Smooth muscle cell (in vitro differentiated cells): ENCODE results near the gene HGFAC. TPM values are rescaled to one million over a fixed set of nuclear protein-coding genes. Genes with fewer than 3 reads are reported as not detected.

Source experiments
- DNase-seq: peaks from one replicate; lab custom pipeline; 2025; ENCODE audit not compliant: unreplicated experiment; lab: John Stamatoyannopoulos, UW
- H2AFZ ChIP-seq: fragments of 200-600 bp; sonication (generic); 2 replicates; pipeline ENCODE4 v1.6.0; 2016; ENCODE audit warnings: antibody characterized with exemption, low read depth, mild to moderate bottlenecking
- H3F3A ChIP-seq: fragments of 200-600 bp; sonication (generic); 2 replicates; pipeline ENCODE4 v1.6.0; 2017; ENCODE audit warnings: antibody characterized with exemption, low read depth
- H3K27ac ChIP-seq: fragments of 200-600 bp; sonication (generic); 2 replicates; pipeline ENCODE4 v1.5.1; 2016; ENCODE audit warnings: low read depth, mild to moderate bottlenecking
- H3K27me3 ChIP-seq: fragments of 200-600 bp; sonication (generic); 2 replicates; pipeline ENCODE4 v1.6.1; 2016; ENCODE audit warnings: low read depth, mild to moderate bottlenecking
- H3K36me3 ChIP-seq: fragments of 200-600 bp; sonication (generic); 2 replicates; pipeline ENCODE4 v1.5.1; 2016; ENCODE audit warnings: low read depth
- H3K4me1 ChIP-seq: fragments of 200-600 bp; sonication (generic); 2 replicates; pipeline ENCODE4 v1.5.1; 2016; ENCODE audit warnings: low read depth
- H3K4me2 ChIP-seq: fragments of 200-600 bp; sonication (generic); 2 replicates; pipeline ENCODE4 v1.6.0; 2016; ENCODE audit warnings: mild to moderate bottlenecking
- H3K4me3 ChIP-seq: fragments of 200-600 bp; sonication (generic); 2 replicates; pipeline ENCODE4 v1.5.1; 2016; ENCODE audit warnings: mild to moderate bottlenecking
- H3K79me2 ChIP-seq: fragments of 200-600 bp; sonication (generic); 2 replicates; pipeline ENCODE4 v1.6.0; 2016; ENCODE audit warnings: low read depth, mild to moderate bottlenecking
- H3K9ac ChIP-seq: fragments of 200-600 bp; sonication (generic); 2 replicates; pipeline ENCODE4 v1.6.0; 2016; ENCODE audit warnings: low read depth
- H3K9me3 ChIP-seq: fragments of 200-600 bp; sonication (generic); replicated peaks from 2 replicates; pipeline ENCODE4 v1.5.1; 2016; ENCODE audit warnings: low read depth
- H4K20me1 ChIP-seq: fragments of 200-600 bp; sonication (generic); 2 replicates; pipeline ENCODE4 v1.6.0; 2016; ENCODE audit warnings: low read depth
- CTCF ChIP-seq: fragments of 200-600 bp; sonication (generic); IDR thresholded peaks from 2 replicates; pipeline ENCODE4 v1.5.1; 2017; ENCODE audit warnings: borderline replicate concordance, mild to moderate bottlenecking, antibody characterized with exemption; ENCODE audit not compliant: insufficient read depth, poor library complexity, severe bottlenecking
- WGBS: methylation state at CpG from one replicate; pipeline ENCODE4 v1.1.7; 2016; ENCODE audit warnings: low lambda C conversion rate; 5-methylcytosine and 5-hydroxymethylcytosine counted together
- polyA plus RNA-seq: library from polyadenylated mRNA; unstranded; fragments of >200 nt; fragmentation: Nextera tagmentation; extraction: Ambion mirVana; gene quantifications from 2 replicates; pipeline ENCODE4 v1.2.1, GENCODE V29; 2016
- total RNA-seq: library from RNA; depleted of rRNA; stranded (reverse); fragments of >200 nt; gene quantifications from 2 replicates; pipeline ENCODE4 v1.2.3, GENCODE V29; 2014

Gene HGFAC
- total and polyA plus RNA-seq, 2 experiments from 2014 or later = 0.58 TPM; not detected in 1

- DNase-seq = no peak
- Histone ChIP-seq H3K4me1 (no peaks in the 10 kb centered on the region), H3K27me3 (no peaks in the 10 kb centered on the region), H3K79me2 (no peaks in the 10 kb centered on the region), H3F3A (no peaks in the 10 kb centered on the region), H3K4me3 (no peak overlapping the region), H3K36me3 (no peaks in the 10 kb centered on the region), H3K4me2 (no peak overlapping the region), H3K9me3 (no peaks in the 10 kb centered on the region), H4K20me1 (peaks cover 6% of the 10 kb centered on the region), H2AFZ (no peak overlapping the region), H3K27ac (no peak overlapping the region), H3K9ac (no peak overlapping the region)
- 88% methylated on average over 15 of the region's 15 CpGs for WGBS
- TF ChIP-seq CTCF = no peak
These were observed 21.7 kb upstream of the HGFAC start for GRCh38 chr4:3419836-3420605.

GRCh38 chr4:3420606-3420955 is 21.2 kb upstream of the HGFAC start:
- no peaks in the 10 kb centered on the region for H3K79me2 ChIP-seq
- H2AFZ ChIP-seq = no peak overlapping the region
- no peaks in the 10 kb centered on the region for H3K9me3 ChIP-seq
- peaks cover 6% of the 10 kb centered on the region for H4K20me1 ChIP-seq
- WGBS = 83% methylated on average over 12 of the region's 12 CpGs
- no peak overlapping the region for H3K9ac ChIP-seq
- TF ChIP-seq CTCF = no peak
- H3K36me3 ChIP-seq = no peaks in the 10 kb centered on the region
- H3F3A ChIP-seq = no peaks in the 10 kb centered on the region
- H3K27ac ChIP-seq = no peak overlapping the region
- H3K4me3 ChIP-seq = no peak overlapping the region
- no peak for DNase-seq
- no peaks in the 10 kb centered on the region for H3K27me3 ChIP-seq
- no peak overlapping the region for H3K4me2 ChIP-seq
- H3K4me1 ChIP-seq = no peaks in the 10 kb centered on the region

GRCh38 chr4:3420956-3421355 is 20.8 kb upstream of the HGFAC start:
- H3K27me3 ChIP-seq = no peaks in the 10 kb centered on the region
- H3K9ac ChIP-seq = no peak overlapping the region
- H4K20me1 ChIP-seq = peaks cover 6% of the 10 kb centered on the region
- no peak overlapping the region for H3K4me2 ChIP-seq
- no peak for DNase-seq
- no peaks in the 10 kb centered on the region for H3K36me3 ChIP-seq
- WGBS = 97% methylated on average over 10 of the region's 10 CpGs
- no peaks in the 10 kb centered on the region for H3K79me2 ChIP-seq
- H3K27ac ChIP-seq = no peak overlapping the region
- H2AFZ ChIP-seq = no peak overlapping the region
- H3K4me1 ChIP-seq = no peaks in the 10 kb centered on the region
- no peaks in the 10 kb centered on the region for H3F3A ChIP-seq
- no peak overlapping the region for H3K4me3 ChIP-seq
- TF ChIP-seq CTCF = no peak
- no peaks in the 10 kb centered on the region for H3K9me3 ChIP-seq

- peaks cover 6% of the 10 kb centered on the region for H4K20me1 ChIP-seq
- H3K9ac ChIP-seq = no peak overlapping the region
- H3K36me3 ChIP-seq = no peaks in the 10 kb centered on the region
- H3F3A ChIP-seq = no peaks in the 10 kb centered on the region
- no peak overlapping the region for H3K4me2 ChIP-seq
- no peaks in the 10 kb centered on the region for H3K27me3 ChIP-seq
- no peaks in the 10 kb centered on the region for H3K9me3 ChIP-seq
- no peak for TF ChIP-seq CTCF
- 89% methylated on average over 12 of the region's 12 CpGs for WGBS
- no peak for DNase-seq
- H3K79me2 ChIP-seq = no peaks in the 10 kb centered on the region
- no peaks in the 10 kb centered on the region for H3K4me1 ChIP-seq
- H3K4me3 ChIP-seq = no peak overlapping the region
- no peak overlapping the region for H3K27ac ChIP-seq
- H2AFZ ChIP-seq = no peak overlapping the region
These were observed 20.3 kb upstream of the HGFAC start for GRCh38 chr4:3421470-3421869.
